Measurements from ENCODE around the gene CLK3.

Gene CLK3

GRCh38 chr15:74603789-74604705, 11.6 kb upstream of the CLK3 start:
- no peak for DNase-seq

GRCh38 chr15:74604983-74605794, 10.4 kb upstream of the CLK3 start:
- no peak for DNase-seq

- DNase-seq = no peak
These were observed 9.9 kb upstream of the CLK3 start for GRCh38 chr15:74605795-74606150.

GRCh38 chr15:74608786-74609185, 6.8 kb upstream of the CLK3 start:
- peak; percentile 90 for DNase-seq

- DNase-seq = no peak
These were observed 5.7 kb upstream of the CLK3 start for GRCh38 chr15:74609938-74610301.

GRCh38 chr15:74610302-74610951, 5.2 kb upstream of the CLK3 start:
- DNase-seq = peak; percentile 55

GRCh38 chr15:74611341-74611740, 4.3 kb upstream of the CLK3 start:
- peak; percentile 62 for DNase-seq

GRCh38 chr15:74611834-74612233, 3.8 kb upstream of the CLK3 start:
- no peak for DNase-seq

- DNase-seq = no peak
These were observed 3.0 kb upstream of the CLK3 start for GRCh38 chr15:74612677-74613076.

GRCh38 chr15:74613089-74613952, 2.3 kb upstream of the CLK3 start:
- no peak for DNase-seq

- DNase-seq = peak; percentile 52
These were observed 1.5 kb upstream of the CLK3 start for GRCh38 chr15:74613953-74614743.

- peak; percentile 64 for DNase-seq
These were observed 710 bp upstream of the CLK3 start for GRCh38 chr15:74614744-74615507.

GRCh38 chr15:74616366-74616939, 817 bp downstream of the CLK3 start:
- peak; percentile 31 for DNase-seq

- no peak for DNase-seq
These were observed 1.4 kb downstream of the CLK3 start for GRCh38 chr15:74616996-74617395.

GRCh38 chr15:74618841-74619596, 3.4 kb downstream of the CLK3 start:
- no peak for DNase-seq

- DNase-seq = no peak
These were observed 4.4 kb downstream of the CLK3 start for GRCh38 chr15:74619916-74620635.

- DNase-seq = peak; percentile 79
These were observed 5.3 kb downstream of the CLK3 start for GRCh38 chr15:74620636-74621545.

GRCh38 chr15:74621546-74621920, 5.9 kb downstream of the CLK3 start:
- no peak for DNase-seq
